Muscle layer of duodenum (tissue), 2 donors: Measurements from ENCODE around the gene NTM.

ENCODE experiments used
- H3K27ac ChIP-seq: one replicate; pipeline ENCODE4 v1.7.0; 2013; ENCODE audit warnings: mild to moderate bottlenecking, low read length
- H3K27me3 ChIP-seq: one replicate; pipeline ENCODE4 v1.7.0; 2013; ENCODE audit warnings: low read depth, mild to moderate bottlenecking, control low read depth, low read length
- H3K36me3 ChIP-seq, 2 donors: one replicate each; pipeline ENCODE4 v1.7.0; 2013; ENCODE audit warnings: low read length in 2 of 2, control low read depth in 1 of 2, mild to moderate bottlenecking in 1 of 2; ENCODE audit not compliant: insufficient read depth in 2 of 2, control insufficient read depth in 1 of 2
- H3K4me1 ChIP-seq, 2 donors: one replicate each; pipeline ENCODE4 v1.7.0; 2013; ENCODE audit warnings: low read length in 2 of 2, mild to moderate bottlenecking in 2 of 2, control low read depth in 1 of 2, moderate library complexity in 1 of 2; ENCODE audit not compliant: insufficient read depth in 2 of 2, control insufficient read depth in 1 of 2
- H3K4me3 ChIP-seq, 2 donors: one replicate each; pipeline ENCODE4 v1.7.0; 2013; ENCODE audit warnings: low read length in 2 of 2, low read depth in 1 of 2, mild to moderate bottlenecking in 1 of 2
- H3K9me3 ChIP-seq, 2 donors: one replicate each; pipeline ENCODE4 v1.7.0; 2013; ENCODE audit warnings: low read length in 2 of 2, control low read depth in 1 of 2, mild to moderate bottlenecking in 1 of 2; ENCODE audit not compliant: control insufficient read depth in 1 of 2
- donor health status: healthy.

The NTM gene

DNA sequence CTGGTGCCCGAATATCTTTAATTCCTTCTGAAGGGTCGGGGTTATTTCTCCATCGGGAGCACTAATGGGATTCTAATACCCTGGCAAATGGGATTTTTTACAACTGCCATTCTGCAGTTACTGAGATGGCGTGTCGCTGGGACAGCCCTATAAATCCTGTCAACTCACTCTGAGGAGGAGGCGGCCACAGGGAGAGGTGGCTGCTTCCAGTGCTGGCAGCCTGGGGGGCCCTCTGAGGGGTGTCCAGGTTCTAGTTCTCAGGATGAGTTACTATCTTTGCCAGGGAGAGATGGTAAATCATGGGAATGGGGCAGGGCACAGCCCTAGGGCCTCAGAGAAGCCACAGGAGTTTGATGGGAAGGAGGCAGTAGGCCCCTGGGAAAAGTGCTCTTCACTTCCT is 135.9 kb downstream of the NTM start:
- Histone ChIP-seq H3K36me3 (no peaks in the 10 kb centered on the region), H3K9me3 (no peaks in the 10 kb centered on the region), H3K4me1 (no peaks in the 10 kb centered on the region), H3K27ac (no peak overlapping the region), H3K4me3 (no peak overlapping the region), H3K27me3 (no peaks in the 10 kb centered on the region)

- Histone ChIP-seq H3K36me3 (no peaks in the 10 kb centered on the region), H3K27me3 (no peaks in the 10 kb centered on the region), H3K27ac (no peak overlapping the region), H3K4me1 (no peaks in the 10 kb centered on the region), H3K4me3 (no peak overlapping the region), H3K9me3 (no peaks in the 10 kb centered on the region)
Measured at GRCh38 chr11:131510662-131511061, 140.2 kb downstream of the NTM start.

DNA sequence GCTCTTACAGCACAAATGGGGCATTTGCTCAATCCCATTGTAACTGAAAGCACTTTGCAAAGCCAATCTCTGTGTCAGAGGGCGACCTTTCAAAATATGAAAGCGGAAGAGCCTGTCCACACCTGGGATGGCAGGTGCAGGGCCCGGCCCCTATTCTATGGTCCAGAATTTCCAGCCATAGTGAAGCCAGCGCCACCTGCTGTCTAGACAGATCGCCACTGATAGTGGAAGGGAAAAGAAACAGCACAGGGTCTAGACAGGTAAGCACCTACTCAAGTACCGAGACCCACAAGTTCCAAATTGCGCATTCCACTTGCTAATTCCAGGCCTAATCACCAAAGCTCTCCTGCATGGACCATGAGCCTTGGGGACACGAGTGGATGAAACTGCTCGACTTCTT is 141.4 kb downstream of the NTM start:
- no peaks in the 10 kb centered on the region for H3K27me3 ChIP-seq
- H3K36me3 ChIP-seq = no peaks in the 10 kb centered on the region
- no peak overlapping the region for H3K27ac ChIP-seq
- no peak overlapping the region for H3K4me3 ChIP-seq
- no peaks in the 10 kb centered on the region for H3K9me3 ChIP-seq
- no peaks in the 10 kb centered on the region for H3K4me1 ChIP-seq

DNA sequence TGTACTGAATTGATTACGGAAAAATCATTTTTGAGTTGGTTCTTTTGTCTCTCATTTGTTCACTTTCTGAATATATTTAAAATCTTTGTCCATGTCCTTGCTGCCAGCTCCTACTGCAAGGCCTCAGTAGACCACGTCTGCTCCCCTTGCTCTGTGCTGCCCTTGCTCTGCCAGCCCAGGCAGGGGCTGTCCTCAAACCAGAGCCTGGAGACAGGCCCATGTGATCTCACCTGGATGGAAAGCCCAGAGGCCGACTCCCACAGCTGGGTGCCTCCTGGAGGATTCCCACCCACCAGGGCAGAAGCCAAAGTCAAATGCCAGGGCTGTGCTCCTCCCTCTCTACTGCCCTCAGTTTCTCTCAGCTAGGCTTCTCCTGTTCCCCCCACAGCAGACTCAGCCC is 141.8 kb downstream of the NTM start:
- no peaks in the 10 kb centered on the region for H3K9me3 ChIP-seq
- H3K27ac ChIP-seq = no peak overlapping the region
- no peak overlapping the region for H3K4me3 ChIP-seq
- no peaks in the 10 kb centered on the region for H3K36me3 ChIP-seq
- no peaks in the 10 kb centered on the region for H3K4me1 ChIP-seq
- no peaks in the 10 kb centered on the region for H3K27me3 ChIP-seq

- Histone ChIP-seq H3K9me3 (no peaks in the 10 kb centered on the region), H3K4me1 (no peaks in the 10 kb centered on the region), H3K27me3 (no peaks in the 10 kb centered on the region), H3K36me3 (no peaks in the 10 kb centered on the region), H3K4me3 (no peak overlapping the region), H3K27ac (no peak overlapping the region)
Measured at GRCh38 chr11:131514062-131514461, 143.6 kb downstream of the NTM start.

DNA sequence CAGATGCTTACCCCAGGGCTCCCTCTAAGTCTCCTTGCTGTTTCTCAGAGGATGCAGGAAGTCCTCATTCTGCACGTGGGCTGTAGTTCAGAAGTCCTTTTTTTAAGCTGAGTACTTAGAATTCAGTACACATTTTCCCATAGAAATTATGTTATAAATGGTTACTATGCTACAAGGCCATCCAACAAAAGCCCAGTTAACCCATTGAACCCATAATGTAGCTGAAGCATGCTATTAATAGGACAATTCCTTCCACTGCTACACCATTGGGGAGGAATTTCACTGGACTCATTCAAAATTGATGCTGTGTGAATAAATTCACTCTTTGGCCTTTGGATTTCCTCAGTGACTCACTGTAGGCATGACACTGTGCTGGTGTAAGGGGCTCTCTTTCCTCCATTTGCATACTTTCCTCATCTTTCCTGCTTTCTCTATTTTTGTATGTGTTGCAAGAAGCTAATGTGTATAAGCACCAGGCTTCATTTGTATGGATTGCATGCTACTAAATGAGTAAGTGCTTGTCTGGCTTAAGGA is 148.0 kb downstream of the NTM start:
- Histone ChIP-seq H3K27ac (no peak overlapping the region), H3K27me3 (no peaks in the 10 kb centered on the region), H3K36me3 (no peaks in the 10 kb centered on the region), H3K4me1 (no peaks in the 10 kb centered on the region), H3K4me3 (no peak overlapping the region), H3K9me3 (no peaks in the 10 kb centered on the region)

- no peak overlapping the region for H3K27ac ChIP-seq
- H3K27me3 ChIP-seq = no peaks in the 10 kb centered on the region
- H3K9me3 ChIP-seq = no peaks in the 10 kb centered on the region
- H3K36me3 ChIP-seq = no peaks in the 10 kb centered on the region
- no peak overlapping the region for H3K4me3 ChIP-seq
- no peaks in the 10 kb centered on the region for H3K4me1 ChIP-seq
Measured at GRCh38 chr11:131522851-131523250, 152.4 kb downstream of the NTM start.

DNA sequence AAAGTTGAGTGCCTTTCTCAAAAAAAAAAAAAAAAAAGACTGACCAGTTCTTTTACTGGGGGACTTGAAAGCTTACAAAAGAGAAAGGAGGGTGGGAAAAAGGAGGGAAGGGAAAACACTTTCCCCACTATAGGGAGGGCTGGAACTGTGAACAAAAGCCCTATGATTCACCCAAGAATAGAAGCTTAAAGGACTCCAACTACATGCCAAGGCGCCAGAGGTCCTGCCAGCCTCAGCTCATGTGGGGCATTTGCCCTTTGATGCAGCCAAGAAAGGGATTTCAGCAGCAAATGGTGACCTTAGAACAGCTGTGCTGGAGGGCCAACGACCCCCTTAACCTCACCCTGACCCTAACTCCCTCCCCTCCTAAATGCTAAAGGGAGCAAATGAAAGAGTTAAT is 160.0 kb downstream of the NTM start:
- Histone ChIP-seq H3K4me3 (no peak overlapping the region), H3K9me3 (no peaks in the 10 kb centered on the region), H3K27ac (no peak overlapping the region), H3K27me3 (no peaks in the 10 kb centered on the region), H3K36me3 (no peaks in the 10 kb centered on the region), H3K4me1 (peaks cover 0 to 5% of the 10 kb centered on the region in 2 donors)

- peaks cover 0 to 5% of the 10 kb centered on the region in 2 donors for H3K4me1 ChIP-seq
Measured at GRCh38 chr11:131533149-131533548, 162.7 kb downstream of the NTM start.

GRCh38 chr11:131533998-131534397 is 163.6 kb downstream of the NTM start:
- Histone ChIP-seq H3K27me3 (no peaks in the 10 kb centered on the region), H3K4me3 (no peak overlapping the region), H3K9me3 (no peaks in the 10 kb centered on the region), H3K27ac (no peak overlapping the region), H3K36me3 (no peaks in the 10 kb centered on the region), H3K4me1 (peaks cover 0 to 5% of the 10 kb centered on the region in 2 donors)

More at GRCh38 chr11:131533149-131533548, 162.7 kb downstream of the NTM start:
- no peaks in the 10 kb centered on the region for H3K36me3 ChIP-seq
- no peaks in the 10 kb centered on the region for H3K27me3 ChIP-seq
- no peak overlapping the region for H3K27ac ChIP-seq
- no peaks in the 10 kb centered on the region for H3K9me3 ChIP-seq
- H3K4me3 ChIP-seq = no peak overlapping the region

- no peak overlapping the region for H3K27ac ChIP-seq
- no peak overlapping the region for H3K4me3 ChIP-seq
- no peaks in the 10 kb centered on the region for H3K36me3 ChIP-seq
- no peaks in the 10 kb centered on the region for H3K27me3 ChIP-seq
- peaks cover 0 to 4% of the 10 kb centered on the region in 2 donors for H3K4me1 ChIP-seq
- H3K9me3 ChIP-seq = no peaks in the 10 kb centered on the region
Measured at GRCh38 chr11:131534611-131535010, 164.2 kb downstream of the NTM start.

GRCh38 chr11:131536159-131536558 is 165.7 kb downstream of the NTM start:
- H3K27ac ChIP-seq = no peak overlapping the region

More at GRCh38 chr11:131536159-131536558, 165.7 kb downstream of the NTM start:
- Histone ChIP-seq H3K36me3 (no peaks in the 10 kb centered on the region), H3K9me3 (no peaks in the 10 kb centered on the region), H3K27me3 (no peaks in the 10 kb centered on the region), H3K4me1 (no peaks in the 10 kb centered on the region), H3K4me3 (no peak overlapping the region)
